ENCODE data around the gene INSIG2. TPM values are rescaled to one million over a fixed set of nuclear protein-coding genes. Genes with fewer than 3 reads are reported as not detected.

The INSIG2 gene
- total RNA-seq, 1 experiment from 2014 or later: 15.0 TPM

GRCh38 chr2:118062669-118063068 is 25.6 kb upstream of the INSIG2 start:
- intact Hi-C loops (cut with micrococcal nuclease): no loop called here
- H3K27me3 Mint-ChIP-seq (ENCODE audit: insufficient read depth, unreplicated experiment): no peaks in the 10 kb centered on the region
- CTCF ChIA-PET: interaction anchor here (0.5 to 9.6 kb wide), 18 partner anchors 10 to 804 kb away, joined by 3 to 164 read pairs (median 4); partner anchors contain the start of gene INSIG2

GRCh38 chr2:118065015-118065706 is 23.1 kb upstream of the INSIG2 start:
- Mint-ChIP-seq H3K4me1 (ENCODE audit: insufficient read depth, unreplicated experiment) (peaks cover 6% of the 10 kb centered on the region), H3K4me3 (ENCODE audit: unreplicated experiment) (no peak overlapping the region), H3K36me3 (ENCODE audit: insufficient read depth, unreplicated experiment) (no peaks in the 10 kb centered on the region), H3K27ac (ENCODE audit: low read depth, unreplicated experiment) (no peak overlapping the region), H3K27me3 (ENCODE audit: insufficient read depth, unreplicated experiment) (peaks cover 21% of the 10 kb centered on the region), H3K9me3 (ENCODE audit: unreplicated experiment) (no peaks in the 10 kb centered on the region)
- no peak for DNase-seq (ENCODE audit: unreplicated experiment)
- no peak for TF ChIP-seq CTCF (IDR thresholded peaks at IDR 0.05; ENCODE audit: unreplicated experiment)
- CTCF ChIA-PET: interaction anchor here (0.6 to 9.6 kb wide), 6 partner anchors 18 to 1732 kb away, joined by 3 to 164 read pairs (median 4); no protein-coding TSS in a partner anchor
- BruUV-seq (replicated peaks): no TSS peak
- intact Hi-C loops (cut with micrococcal nuclease): no loop called here
- POLR2A ChIA-PET: no interaction called here

More at GRCh38 chr2:118062669-118063068, 25.6 kb upstream of the INSIG2 start:
- TF ChIP-seq CTCF (IDR thresholded peaks at IDR 0.05; ENCODE audit: unreplicated experiment): no peak
- H3K27ac Mint-ChIP-seq (ENCODE audit: low read depth, unreplicated experiment): no peak overlapping the region
- no peaks in the 10 kb centered on the region for H3K36me3 Mint-ChIP-seq (ENCODE audit: insufficient read depth, unreplicated experiment)
- no peak for DNase-seq (ENCODE audit: unreplicated experiment)
- H3K4me1 Mint-ChIP-seq (ENCODE audit: insufficient read depth, unreplicated experiment): peaks cover 6% of the 10 kb centered on the region
- BruUV-seq (replicated peaks): no TSS peak
- POLR2A ChIA-PET: interaction anchor here (0.7 to 1.7 kb wide), 3 partner anchors 9 to 30 kb away, joined by 3 to 4 read pairs (median 4); no protein-coding TSS in a partner anchor
- H3K4me3 Mint-ChIP-seq (ENCODE audit: unreplicated experiment): no peak overlapping the region
- no peaks in the 10 kb centered on the region for H3K9me3 Mint-ChIP-seq (ENCODE audit: unreplicated experiment)

GRCh38 chr2:118065921-118066511 is 22.3 kb upstream of the INSIG2 start:
- ChIA-PET CTCF (interaction anchor here (0.6 to 2.4 kb wide), 7 partner anchors 13 to 39 kb away, joined by 3 to 9 read pairs (median 5); no protein-coding TSS in a partner anchor), POLR2A (interaction anchor here (1.1 kb wide), 1 partner anchor 23 kb away, joined by 3 read pairs; the partner anchor contains the start of gene INSIG2)
- Mint-ChIP-seq H3K4me1 (ENCODE audit: insufficient read depth, unreplicated experiment) (peaks cover 6% of the 10 kb centered on the region), H3K27me3 (ENCODE audit: insufficient read depth, unreplicated experiment) (peaks cover 26% of the 10 kb centered on the region), H3K4me3 (ENCODE audit: unreplicated experiment) (no peak overlapping the region), H3K9me3 (ENCODE audit: unreplicated experiment) (no peaks in the 10 kb centered on the region), H3K27ac (ENCODE audit: low read depth, unreplicated experiment) (no peak overlapping the region), H3K36me3 (ENCODE audit: insufficient read depth, unreplicated experiment) (no peaks in the 10 kb centered on the region)
- TF ChIP-seq CTCF (IDR thresholded peaks at IDR 0.05; ENCODE audit: unreplicated experiment): no peak
- no TSS peak for BruUV-seq (replicated peaks)
- intact Hi-C loops (cut with micrococcal nuclease): no loop called here
- peak; percentile 16 for DNase-seq (ENCODE audit: unreplicated experiment)

GRCh38 chr2:118077636-118078247 is 10.5 kb upstream of the INSIG2 start:
- intact Hi-C loops (cut with micrococcal nuclease): no loop called here
- CTCF ChIA-PET: interaction anchor here (0.6 to 1.6 kb wide), 6 partner anchors 9 to 74 kb away, joined by 3 to 6 read pairs (median 4); no protein-coding TSS in a partner anchor
- no TSS peak for BruUV-seq (replicated peaks)
- H3K4me3 Mint-ChIP-seq (ENCODE audit: unreplicated experiment): no peak overlapping the region
- H3K9me3 Mint-ChIP-seq (ENCODE audit: unreplicated experiment): no peaks in the 10 kb centered on the region
- no peaks in the 10 kb centered on the region for H3K4me1 Mint-ChIP-seq (ENCODE audit: insufficient read depth, unreplicated experiment)
- H3K27ac Mint-ChIP-seq (ENCODE audit: low read depth, unreplicated experiment): no peak overlapping the region
- DNase-seq (ENCODE audit: unreplicated experiment): no peak
- POLR2A ChIA-PET: interaction anchor here (0.9 to 1.2 kb wide), 3 partner anchors 8 to 39 kb away, joined by 4 read pairs; partner anchors contain the start of gene INSIG2
- peaks cover 72% of the 10 kb centered on the region for H3K27me3 Mint-ChIP-seq (ENCODE audit: insufficient read depth, unreplicated experiment)
- no peak for TF ChIP-seq CTCF (IDR thresholded peaks at IDR 0.05; ENCODE audit: unreplicated experiment)
- no peaks in the 10 kb centered on the region for H3K36me3 Mint-ChIP-seq (ENCODE audit: insufficient read depth, unreplicated experiment)

Measured in MCF 10A (cell line).